ENCODE measurements around the gene ATP1A2.

Gene ATP1A2

GRCh38 chr1:160111462-160111861 lies 4.1 kb upstream of the ATP1A2 start (continued):
- TF ChIP-seq PRDM4 (tag by site-specific recombination; IDR thresholded peaks at IDR 0.05) (peak; percentile 16; the same call in 1 of the 2 replicates), ZNF426 (tag by site-specific recombination; IDR thresholded peaks at IDR 0.05) (peak; percentile 93), ZNF292 (tag by site-specific recombination; IDR thresholded peaks at IDR 0.05; ENCODE audit: borderline replicate concordance, low read depth) (0 out of 2 replicates have a peak, but pooled peaks have one; percentile 38), ZBTB8A (tag by site-specific recombination; IDR thresholded peaks at IDR 0.05) (peak; percentile 69), ZNF623 (tag by site-specific recombination; IDR thresholded peaks at IDR 0.05) (peak; percentile 72), ZNF514 (tag by site-specific recombination; IDR thresholded peaks at IDR 0.05) (0 out of 2 replicates have a peak, but pooled peaks have one; percentile 31)

- H3K36me3 ChIP-seq (ENCODE audit: control insufficient read depth in 2 of 2, insufficient read depth in 1 of 2, low read length in 2 of 2) = no peaks in the 10 kb centered on the region
- no peak for TF ChIP-seq ZNF184 (tag by site-specific recombination; IDR thresholded peaks at IDR 0.05)
- TF ChIP-seq ZFHX2 (tag by site-specific recombination; conservative IDR thresholded peaks at IDR 0.05) = peak; percentile 34; the same call in 1 of the 2 replicates
- POLR2A ChIA-PET = no interaction called here
- no peak overlapping the region for H3K4me3 ChIP-seq (ENCODE audit: low read depth, low read length)
- no peaks in the 10 kb centered on the region for H3K9me3 ChIP-seq (ENCODE audit: control insufficient read depth, insufficient read depth, low read depth, low read length)
- no peaks in the 10 kb centered on the region for H3K4me1 ChIP-seq (ENCODE audit: control insufficient read depth, insufficient read depth, low read length)
- no peak overlapping the region for H3K27ac ChIP-seq (ENCODE audit: extremely low read depth, low read depth, low read length)
- CTCF ChIA-PET = interaction anchor here (0.5 to 1.2 kb wide), 4 partner anchors 10 to 176 kb away, joined by 3 to 9 read pairs (median 3); no protein-coding TSS in a partner anchor
These were observed 3.2 kb upstream of the ATP1A2 start for GRCh38 chr1:160112357-160112756.

GRCh38 chr1:160113407-160113806 lies 2.2 kb upstream of the ATP1A2 start:
- H3K4me1 ChIP-seq (ENCODE audit: control insufficient read depth, insufficient read depth, low read length) = no peaks in the 10 kb centered on the region
- no peak overlapping the region for H3K4me3 ChIP-seq (ENCODE audit: low read depth, low read length)
- H3K36me3 ChIP-seq (ENCODE audit: control insufficient read depth in 2 of 2, insufficient read depth in 1 of 2, low read length in 2 of 2) = no peaks in the 10 kb centered on the region
- H3K9me3 ChIP-seq (ENCODE audit: control insufficient read depth, insufficient read depth, low read depth, low read length) = no peaks in the 10 kb centered on the region
- POLR2A ChIA-PET = no interaction called here
- CTCF ChIA-PET = interaction anchor here (0.5 to 0.6 kb wide), 2 partner anchors 35 to 177 kb away, joined by 3 to 5 read pairs; no protein-coding TSS in a partner anchor
- H3K27ac ChIP-seq (ENCODE audit: extremely low read depth, low read depth, low read length) = no peak overlapping the region
- TF ChIP-seq ZNF837 (tag by site-specific recombination; IDR thresholded peaks at IDR 0.05) (no peak), TRIM28 (IDR thresholded peaks at IDR 0.05; ENCODE audit: borderline replicate concordance, low read length) (no peak), ZNF585B (tag by site-specific recombination; IDR thresholded peaks at IDR 0.05) (no peak), SCRT1 (tag by site-specific recombination; IDR thresholded peaks at IDR 0.05; ENCODE audit: borderline replicate concordance) (no peak), ZNF280D (tag by site-specific recombination; IDR thresholded peaks at IDR 0.05) (no peak), ZNF302 (tag by site-specific recombination; IDR thresholded peaks at IDR 0.05; ENCODE audit: low read depth) (no peak), PRDM2 (tag by site-specific recombination; IDR thresholded peaks at IDR 0.05; ENCODE audit: borderline replicate concordance) (no peak), HOXC10 (CRISPR knock-in tag; IDR thresholded peaks at IDR 0.05) (no peak), ZNF335 (tag by site-specific recombination; conservative IDR thresholded peaks at IDR 0.05) (no peak), KLF17 (tag by site-specific recombination; IDR thresholded peaks at IDR 0.05) (no peak), ZNF623 (tag by site-specific recombination; IDR thresholded peaks at IDR 0.05) (no peak), ZFP41 (tag by site-specific recombination; IDR thresholded peaks at IDR 0.05; ENCODE audit: borderline replicate concordance) (no peak), TCF7L2 (IDR thresholded peaks at IDR 0.05; ENCODE audit: borderline replicate concordance, low read depth, low read length) (no peak), ZNF48 (tag by site-specific recombination; IDR thresholded peaks at IDR 0.05) (no peak)

Measured in HEK293 (cell line).